Skeletal muscle satellite cell (primary cell): Measurements from ENCODE around the gene ADRA2B.
"Not testable (repeated sequence)": the region's sequence is repeated elsewhere in the genome, so short reads cannot be mapped to it uniquely, and the experiment has no call there.

Source experiments
- H3K27me3 ChIP-seq: 2 replicates; pipeline ENCODE4 v1.7.0; 2013; ENCODE audit warnings: low read length; ENCODE audit not compliant: control insufficient read depth, insufficient read depth
- H3K36me3 ChIP-seq: 2 replicates; pipeline ENCODE4 v1.7.0; 2013; ENCODE audit warnings: mild to moderate bottlenecking, control low read depth, low read length; ENCODE audit not compliant: insufficient read depth
- H3K4me1 ChIP-seq: 2 replicates; pipeline ENCODE4 v1.7.0; 2013; ENCODE audit warnings: low read length; ENCODE audit not compliant: control insufficient read depth, insufficient read depth
- H3K4me2 ChIP-seq: 2 replicates; pipeline ENCODE4 v1.7.0; 2013; ENCODE audit warnings: mild to moderate bottlenecking, low read length
- H3K4me3 ChIP-seq: 2 replicates; pipeline ENCODE4 v1.7.0; 2013; ENCODE audit warnings: low read length
- H3K9ac ChIP-seq: 2 replicates; pipeline ENCODE4 v1.7.0; 2013; ENCODE audit warnings: mild to moderate bottlenecking, low read depth, low read length, moderate library complexity
- H3K9me3 ChIP-seq: replicated peaks from 2 replicates; pipeline ENCODE4 v1.7.0; 2013; ENCODE audit warnings: mild to moderate bottlenecking, control low read depth, low read length

The ADRA2B gene

DNA sequence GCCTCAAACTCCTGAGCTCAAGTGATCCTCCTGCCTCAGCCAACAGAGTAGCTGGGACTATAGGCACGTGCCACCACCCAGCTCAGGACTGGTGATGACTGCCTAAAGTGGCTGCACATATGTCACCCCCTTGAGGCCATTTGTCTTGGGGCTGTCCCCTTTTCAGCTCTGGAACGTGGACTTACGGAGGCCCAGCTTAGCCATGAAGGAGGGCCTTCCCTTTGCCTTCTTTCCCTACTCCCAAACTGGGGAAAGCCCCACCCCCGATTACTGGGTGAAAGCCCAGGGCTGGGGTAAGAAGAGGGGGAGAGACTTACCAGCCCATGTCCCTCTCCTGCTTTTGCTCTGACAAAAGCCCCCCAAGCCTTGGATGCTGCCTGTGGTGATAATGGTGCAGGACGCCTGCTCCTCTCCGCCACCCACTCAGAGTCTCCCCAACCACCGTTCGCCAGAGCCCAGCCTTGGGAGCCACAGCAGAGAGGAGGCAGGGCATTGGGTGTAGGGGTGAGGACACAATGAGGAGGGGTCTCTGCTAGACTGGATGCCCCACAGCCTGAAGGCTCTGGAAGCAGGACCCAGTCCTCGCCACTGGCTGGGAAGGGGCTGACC is 31.3 kb upstream of the ADRA2B start:
- Histone ChIP-seq H3K4me3 (no peak overlapping the region), H3K9me3 (no peaks in the 10 kb centered on the region), H3K9ac (no peak overlapping the region), H3K36me3 (no peaks in the 10 kb centered on the region), H3K27me3 (no peaks in the 10 kb centered on the region), H3K4me1 (peaks cover 27% of the 10 kb centered on the region), H3K4me2 (no peak overlapping the region)

DNA sequence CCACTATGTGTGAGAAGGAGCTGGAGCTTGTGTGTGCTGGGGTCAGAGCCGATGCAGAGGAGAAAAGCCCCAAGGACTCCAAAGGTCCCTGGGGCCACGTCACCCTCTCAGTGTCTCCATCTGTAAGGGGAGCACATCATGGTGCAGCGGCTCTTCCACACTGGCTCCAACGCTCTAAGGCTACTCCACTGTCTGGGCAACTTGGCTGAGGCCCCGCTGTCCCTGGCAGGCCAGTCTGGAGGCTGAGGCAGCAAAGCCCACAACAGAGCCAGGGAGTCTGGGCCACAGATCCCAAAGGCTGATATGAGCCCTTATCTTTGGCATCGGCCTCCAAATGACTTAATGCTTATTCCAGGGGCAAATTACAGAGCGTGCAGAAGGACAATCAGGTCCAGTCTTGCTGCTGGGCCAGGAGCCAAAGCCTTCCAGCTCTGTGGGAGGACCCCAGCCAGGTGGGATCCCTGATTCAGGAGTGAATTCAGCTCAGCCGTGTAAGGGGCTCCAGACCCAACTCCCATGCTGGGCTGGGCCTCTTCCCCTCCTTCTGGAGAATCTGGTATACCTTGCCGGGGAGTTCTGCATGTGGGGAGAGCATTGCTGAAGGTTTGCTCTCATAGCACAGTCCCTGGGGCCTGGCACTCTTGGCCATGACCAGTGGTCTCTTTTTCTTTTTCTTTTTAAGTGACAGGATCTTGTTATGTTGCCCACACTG is 30.7 kb upstream of the ADRA2B start:
- Histone ChIP-seq H3K9me3 (no peaks in the 10 kb centered on the region), H3K4me2 (no peak overlapping the region), H3K4me3 (no peak overlapping the region), H3K4me1 (peaks cover 27% of the 10 kb centered on the region), H3K9ac (no peak overlapping the region), H3K27me3 (no peaks in the 10 kb centered on the region), H3K36me3 (no peaks in the 10 kb centered on the region)

DNA sequence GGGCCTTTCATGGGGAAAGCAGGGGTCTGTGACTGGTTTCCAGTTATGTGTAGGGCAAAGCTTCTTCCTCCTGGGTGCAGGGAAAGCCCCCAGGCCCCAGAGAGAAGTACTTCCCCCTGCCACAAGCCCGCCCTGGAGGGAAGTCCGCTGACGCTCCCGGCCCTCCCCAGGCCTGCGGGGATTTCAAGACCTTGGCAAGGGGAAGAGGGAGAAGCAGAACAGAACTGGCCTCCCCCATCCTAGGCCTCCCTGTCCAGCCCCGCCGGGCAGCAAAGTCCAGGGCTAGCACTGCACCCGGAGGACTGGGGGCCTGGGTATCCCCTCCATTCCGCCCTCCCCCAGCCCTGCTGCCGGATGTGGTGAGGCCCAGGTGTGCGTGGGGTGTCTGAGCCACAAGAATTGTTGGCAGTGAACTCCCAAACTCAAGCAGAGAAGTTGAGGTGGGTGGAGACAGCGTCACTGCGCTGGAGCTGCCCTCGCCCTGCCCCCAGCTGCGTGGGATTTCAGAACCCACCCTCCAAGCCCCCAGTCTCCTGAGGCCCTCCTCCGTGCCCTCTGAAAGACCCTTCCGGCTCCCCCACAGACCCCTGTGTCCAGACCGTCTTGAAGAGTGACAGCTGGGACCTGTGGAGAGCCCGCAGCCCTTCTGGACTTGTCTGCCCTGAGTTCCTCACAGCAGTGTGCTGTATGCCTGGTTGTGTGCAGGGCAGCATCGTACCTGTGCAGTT is 29.9 kb upstream of the ADRA2B start:
- Histone ChIP-seq H3K36me3 (no peaks in the 10 kb centered on the region), H3K9ac (no peak overlapping the region), H3K9me3 (no peaks in the 10 kb centered on the region), H3K4me1 (peaks cover 27% of the 10 kb centered on the region), H3K27me3 (no peaks in the 10 kb centered on the region), H3K4me2 (no peak overlapping the region), H3K4me3 (no peak overlapping the region)

DNA sequence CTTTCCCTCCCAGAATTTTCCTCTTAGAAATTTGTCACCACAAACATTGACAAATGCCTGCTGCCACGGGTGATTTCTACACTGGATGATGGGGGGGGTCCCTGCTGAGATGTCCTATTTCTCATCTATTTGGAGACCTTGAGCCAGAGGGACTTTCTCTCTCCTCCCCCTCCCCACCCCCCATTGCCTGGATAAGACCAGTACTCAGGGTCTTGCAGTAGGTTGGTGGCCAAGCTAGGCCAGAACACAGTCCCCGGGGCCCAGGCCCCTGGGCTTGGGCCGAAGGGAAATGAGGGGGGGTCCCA is 29.4 kb upstream of the ADRA2B start:
- Histone ChIP-seq H3K9me3 (no peaks in the 10 kb centered on the region), H3K4me3 (no peak overlapping the region), H3K27me3 (no peaks in the 10 kb centered on the region), H3K4me1 (peaks cover 27% of the 10 kb centered on the region), H3K9ac (no peak overlapping the region), H3K36me3 (no peaks in the 10 kb centered on the region), H3K4me2 (peak overlapping the region; percentile 99)

DNA sequence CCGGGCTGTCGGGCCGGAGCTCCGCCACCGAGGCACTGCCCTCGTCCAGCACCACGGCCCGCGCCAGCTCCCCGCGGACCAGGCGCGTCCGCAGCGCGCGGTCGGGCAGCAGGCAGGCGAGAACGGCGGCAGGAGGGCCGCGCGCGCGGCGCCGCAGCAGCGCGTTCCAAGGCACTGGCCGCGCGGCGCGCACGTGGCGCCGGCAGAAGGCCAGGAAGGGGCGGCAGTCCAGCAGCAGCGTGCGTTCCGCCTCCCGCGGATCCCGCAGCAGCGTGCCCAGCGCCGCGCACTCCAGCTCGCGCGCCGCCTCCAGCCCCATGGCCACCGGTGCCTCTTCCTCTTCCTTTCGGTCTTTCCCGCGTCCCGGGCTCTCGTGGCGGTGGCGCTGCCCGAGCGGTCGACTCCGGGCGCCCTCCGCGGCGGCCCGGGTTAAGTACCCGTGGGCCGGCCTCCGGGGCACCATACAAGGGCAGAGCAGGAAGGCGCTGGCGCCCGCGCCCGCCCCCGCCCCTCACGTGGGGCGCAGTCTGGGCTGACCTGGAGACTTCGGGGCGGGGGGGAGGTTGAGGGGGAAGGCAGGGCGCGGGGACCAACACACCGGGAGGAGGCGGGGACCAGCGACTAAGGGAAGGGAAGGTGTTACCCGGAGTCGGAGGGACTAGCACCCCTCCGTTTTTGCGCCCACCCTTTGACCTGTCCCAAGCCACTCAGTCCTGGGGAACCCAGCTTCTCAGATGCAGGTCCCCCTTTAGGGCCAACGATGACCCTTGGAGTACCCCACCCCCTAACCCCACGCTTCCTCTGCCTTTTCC is 28.9 kb upstream of the ADRA2B start, which contains the start of gene DUSP2:
DUSP2 (minus strand) TSS at position 405 of the 812 bp plus-strand sequence; CDS start at position 319, 86 bp downstream.
- Histone ChIP-seq H3K36me3 (no peaks in the 10 kb centered on the region), H3K9ac (peak within 1 kb of the TSS; percentile 73), H3K9me3 (no peaks in the 10 kb centered on the region), H3K4me2 (peak within 1 kb of the TSS; percentile 99), H3K4me3 (peak within 1 kb of the TSS; percentile 78), H3K27me3 (no peaks in the 10 kb centered on the region), H3K4me1 (peaks cover 27% of the 10 kb centered on the region)

DNA sequence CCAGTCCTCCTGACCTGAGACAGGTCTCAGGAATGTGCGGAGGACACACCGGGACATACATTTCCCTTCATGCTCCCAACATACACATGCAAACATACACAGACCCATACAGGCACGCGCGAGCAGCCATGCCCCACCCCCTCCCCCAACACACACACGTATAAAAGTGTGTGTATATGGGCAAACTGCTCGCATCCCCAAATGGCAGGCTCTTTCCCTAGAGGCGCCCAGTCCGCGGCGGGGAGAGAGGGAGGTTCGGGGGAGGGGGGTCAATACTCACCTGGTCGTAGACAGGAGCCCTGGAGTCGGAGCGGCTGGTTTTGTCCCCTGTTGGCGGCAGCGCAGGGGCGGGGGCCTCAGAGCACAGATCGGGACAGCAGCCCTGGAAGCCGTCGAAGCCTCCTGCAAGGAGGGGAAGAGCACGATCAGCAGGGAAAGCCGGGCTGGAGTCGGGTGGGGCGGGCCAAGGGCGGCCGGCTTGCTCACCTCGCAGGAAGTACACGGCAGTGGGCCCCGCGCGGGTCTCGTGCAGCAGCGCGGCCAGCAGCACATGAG is 28.2 kb upstream of the ADRA2B start:
- H3K4me1 ChIP-seq = peaks cover 27% of the 10 kb centered on the region
- H3K27me3 ChIP-seq = no peaks in the 10 kb centered on the region
- H3K9ac ChIP-seq = peak overlapping the region; percentile 73
- H3K9me3 ChIP-seq = no peaks in the 10 kb centered on the region
- H3K4me3 ChIP-seq = peak overlapping the region; percentile 78
- peak overlapping the region; percentile 99 for H3K4me2 ChIP-seq
- no peaks in the 10 kb centered on the region for H3K36me3 ChIP-seq

DNA sequence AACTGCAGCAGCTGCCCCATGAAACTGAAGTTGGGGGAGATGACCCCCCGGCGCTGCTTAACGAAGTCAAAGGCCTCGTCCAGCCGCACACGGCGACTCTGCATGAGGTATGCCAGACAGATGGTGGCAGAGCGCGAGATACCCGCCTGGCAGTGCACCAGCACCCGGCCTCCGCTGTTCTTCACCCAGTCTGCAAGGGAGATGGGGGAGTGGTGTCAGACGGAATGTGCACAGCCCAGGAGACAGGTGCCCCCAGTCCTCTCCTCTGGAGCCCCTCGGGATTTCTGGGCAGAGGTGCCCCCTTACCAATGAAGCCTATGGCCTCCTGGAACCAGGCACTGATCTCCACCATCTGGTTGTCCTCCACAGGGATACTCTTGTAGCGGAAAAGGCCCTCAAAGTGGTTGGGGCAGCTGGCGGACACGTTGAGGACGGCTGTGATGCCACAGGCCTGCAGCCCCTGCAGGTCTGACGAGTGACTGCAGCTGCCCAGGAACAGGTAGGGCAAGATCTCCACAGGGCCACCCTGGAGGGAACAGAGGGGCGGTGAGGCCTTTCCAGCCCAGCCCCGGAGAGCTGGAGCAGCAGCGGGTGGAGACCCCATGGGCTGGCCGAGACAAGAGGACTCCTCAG is 27.6 kb upstream of the ADRA2B start:
- peaks cover 27% of the 10 kb centered on the region for H3K4me1 ChIP-seq
- no peaks in the 10 kb centered on the region for H3K27me3 ChIP-seq
- no peaks in the 10 kb centered on the region for H3K36me3 ChIP-seq
- peak overlapping the region; percentile 99 for H3K4me2 ChIP-seq
- no peak overlapping the region for H3K9ac ChIP-seq
- H3K4me3 ChIP-seq = peak overlapping the region; percentile 78
- no peaks in the 10 kb centered on the region for H3K9me3 ChIP-seq

DNA sequence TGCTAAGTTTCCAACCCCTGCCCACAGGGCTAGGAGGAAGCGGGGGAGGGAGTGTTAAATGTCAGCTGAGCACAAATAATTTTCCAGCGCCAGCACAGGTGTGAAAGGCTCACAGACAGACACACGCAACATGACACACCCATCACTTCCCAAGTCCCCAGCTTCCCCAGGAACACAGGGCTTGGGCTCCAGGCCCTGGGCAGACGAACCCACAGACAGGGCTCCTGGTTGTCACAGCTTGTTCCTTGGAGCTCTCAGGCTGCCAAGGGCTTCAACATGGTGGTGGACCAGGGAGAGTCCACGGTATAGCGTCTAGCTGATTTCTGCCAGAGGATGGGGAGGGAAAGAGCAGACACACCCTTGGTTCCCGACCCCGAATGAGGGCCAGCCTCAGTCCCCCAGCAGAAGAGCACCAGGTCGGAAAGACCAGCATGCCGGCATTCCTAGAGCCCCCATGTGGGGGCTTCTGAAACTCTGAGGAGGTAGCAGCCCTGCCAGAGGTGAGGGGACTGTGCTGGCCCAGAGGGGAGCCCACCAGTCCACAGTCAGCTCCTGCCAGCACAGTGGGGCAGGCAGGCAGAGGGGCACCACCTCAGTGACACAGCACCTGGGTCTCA is 27.0 kb upstream of the ADRA2B start:
- Histone ChIP-seq H3K4me3 (no peak overlapping the region), H3K4me1 (peaks cover 21% of the 10 kb centered on the region)

DNA sequence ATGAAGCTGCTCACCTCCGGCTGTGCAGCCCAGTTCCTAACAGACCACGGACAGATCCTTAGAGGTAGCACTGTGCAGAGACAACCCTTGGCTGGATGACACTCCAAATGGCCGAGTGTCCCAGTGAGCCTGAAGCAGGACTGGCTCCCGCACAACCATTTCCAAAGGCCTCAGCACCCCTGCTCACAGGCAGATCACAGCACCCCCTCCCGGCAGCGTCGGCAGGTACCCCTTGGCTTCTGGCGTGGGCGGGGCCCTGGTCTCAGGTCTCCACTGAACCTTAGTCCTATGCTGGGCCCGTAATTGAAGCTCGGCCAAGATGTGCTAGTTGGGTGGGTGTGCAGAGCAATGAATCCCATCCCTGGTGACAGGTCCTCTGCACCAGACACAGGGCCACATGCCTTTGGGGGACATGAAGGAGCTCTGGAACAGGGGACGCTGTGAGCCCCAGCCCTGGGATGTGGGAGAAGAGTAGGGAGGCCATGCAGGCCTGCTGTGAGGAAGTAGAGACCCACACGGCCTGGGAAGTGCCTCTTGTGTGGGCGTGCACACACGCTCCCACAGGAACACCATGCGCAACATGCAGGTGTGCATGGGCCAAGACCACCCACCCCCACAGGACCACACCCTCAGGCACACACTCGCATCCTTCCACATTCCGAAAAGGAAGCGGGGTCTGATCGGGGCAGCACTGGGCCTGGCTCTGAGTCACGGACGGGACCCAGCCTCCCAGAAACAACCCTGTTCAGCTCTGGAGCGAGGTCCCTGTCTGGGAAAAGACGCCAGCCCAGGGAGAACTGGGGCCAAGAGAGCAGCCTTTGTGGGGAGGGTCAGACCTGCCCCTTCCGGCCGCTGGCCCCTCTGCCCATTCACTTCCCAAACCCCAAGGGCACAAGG is 26.1 kb upstream of the ADRA2B start:
- Histone ChIP-seq H3K4me3 (no peak overlapping the region), H3K4me1 (peaks cover 15% of the 10 kb centered on the region), H3K9me3 (no peaks in the 10 kb centered on the region), H3K4me2 (no peak overlapping the region), H3K27me3 (peaks cover 3% of the 10 kb centered on the region), H3K9ac (no peak overlapping the region), H3K36me3 (no peaks in the 10 kb centered on the region)

More for the DNA sequence above, 27.0 kb upstream of the ADRA2B start:
- no peak overlapping the region for H3K4me2 ChIP-seq
- H3K27me3 ChIP-seq = no peaks in the 10 kb centered on the region
- H3K9me3 ChIP-seq = no peaks in the 10 kb centered on the region
- no peak overlapping the region for H3K9ac ChIP-seq
- no peaks in the 10 kb centered on the region for H3K36me3 ChIP-seq

DNA sequence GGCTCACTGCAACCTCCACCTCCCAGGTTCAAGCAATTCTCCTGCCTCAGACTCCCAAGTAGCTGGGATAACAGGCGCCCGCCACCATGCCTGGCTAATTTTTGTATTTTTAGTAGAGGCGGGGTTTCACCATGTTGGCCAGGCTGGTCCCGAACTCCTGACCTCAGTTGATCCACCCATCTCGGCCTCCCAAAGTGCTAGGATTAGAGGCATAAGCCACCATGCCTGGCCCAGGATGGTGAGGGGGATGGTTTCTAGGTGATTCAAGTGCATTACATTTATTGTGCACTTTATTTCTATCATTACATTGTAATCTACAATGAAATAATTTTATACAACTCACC is 25.2 kb upstream of the ADRA2B start:
- not testable (repeated sequence) for H3K27me3 ChIP-seq, H3K9me3 ChIP-seq, H3K4me3 ChIP-seq, H3K36me3 ChIP-seq, H3K9ac ChIP-seq, H3K4me2 ChIP-seq
- H3K4me1 ChIP-seq = peaks cover 15% of the 10 kb centered on the region
